Measurements from ENCODE around the gene CTCF. TPM values are rescaled to one million over a fixed set of nuclear protein-coding genes. Genes with fewer than 3 reads are reported as not detected.

The CTCF gene
- total RNA-seq, 1 donor from 2014 or later, result 43.2 TPM

- H3K27ac ChIP-seq, result no peak overlapping the region
Observed at GRCh38 chr16:67552476-67552875, 9.8 kb upstream of the CTCF start.

DNA sequence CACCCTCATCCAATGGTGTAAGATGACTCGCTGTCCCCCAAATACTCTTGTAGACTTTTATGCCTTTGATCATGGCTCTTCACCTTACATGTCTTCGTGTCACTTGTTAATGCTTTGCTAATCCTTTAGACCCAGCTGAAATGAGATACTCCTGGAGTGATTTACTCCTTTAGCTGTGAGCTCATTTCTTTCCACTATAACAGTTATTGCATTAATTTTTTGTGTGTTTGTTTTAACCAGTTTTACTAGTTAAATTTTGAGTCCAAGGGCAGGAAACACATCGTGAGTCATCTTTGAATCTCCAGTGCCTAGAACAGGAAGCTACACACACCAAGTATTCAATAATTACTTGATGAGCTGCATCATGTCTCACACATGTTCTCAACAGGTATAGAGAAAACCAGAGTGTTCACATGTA is 6.5 kb upstream of the CTCF start:
- H3K4me1 ChIP-seq, result peaks cover 30% of the 10 kb centered on the region
- no peak overlapping the region for H3K4me3 ChIP-seq
- DNase-seq (ENCODE audit: extremely low spot score in 2 of 2), result no peak
- H3K27me3 ChIP-seq, result no peaks in the 10 kb centered on the region
- intact Hi-C loops (cut with DNase I), result no loop called here
- no peaks in the 10 kb centered on the region for H3K36me3 ChIP-seq
- TF ChIP-seq POLR2AphosphoS5 (IDR thresholded peaks at IDR 0.05; ENCODE audit: insufficient read depth in 1 of 2, low read depth in 1 of 2), result no peak
- TF ChIP-seq POLR2A (IDR thresholded peaks at IDR 0.05), result no peak
- TF ChIP-seq CTCF (IDR thresholded peaks at IDR 0.05), result no peak
- H3K27ac ChIP-seq, result no peak overlapping the region
- no peaks in the 10 kb centered on the region for H3K9me3 ChIP-seq

More at GRCh38 chr16:67552476-67552875, 9.8 kb upstream of the CTCF start:
- Histone ChIP-seq H3K4me3 (no peak overlapping the region), H3K4me1 (peaks cover 35% of the 10 kb centered on the region), H3K36me3 (no peaks in the 10 kb centered on the region), H3K27me3 (no peaks in the 10 kb centered on the region), H3K9me3 (no peaks in the 10 kb centered on the region)
- no peak for TF ChIP-seq CTCF (IDR thresholded peaks at IDR 0.05)
- no peak for TF ChIP-seq POLR2AphosphoS5 (IDR thresholded peaks at IDR 0.05; ENCODE audit: insufficient read depth in 1 of 2, low read depth in 1 of 2)
- TF ChIP-seq POLR2A (IDR thresholded peaks at IDR 0.05), result no peak
- intact Hi-C loops (cut with DNase I), result no loop called here
- no peak for DNase-seq (ENCODE audit: extremely low spot score in 2 of 2)

DNA sequence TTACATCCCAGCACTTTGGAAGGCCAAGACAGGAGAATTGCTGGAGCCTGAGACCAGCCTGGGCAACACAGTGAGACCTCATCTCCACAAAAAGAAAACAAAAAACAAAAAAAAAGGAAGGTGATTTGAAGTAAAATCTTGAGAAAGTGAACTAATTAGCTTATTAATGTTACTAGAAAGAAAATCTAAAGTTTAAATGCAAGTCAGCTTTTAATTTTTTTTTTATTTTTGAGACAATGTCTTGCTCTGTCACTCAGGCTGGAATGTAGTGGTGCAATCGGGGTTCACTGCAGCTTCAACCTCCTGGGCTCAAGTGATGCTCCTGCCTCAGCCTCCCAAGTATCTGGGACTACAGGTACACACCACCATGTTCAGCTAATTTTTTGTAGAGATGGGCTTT is 3.5 kb upstream of the CTCF start:
- Histone ChIP-seq H3K36me3 (no peaks in the 10 kb centered on the region), H3K4me1 (peaks cover 22% of the 10 kb centered on the region), H3K4me3 (no peak overlapping the region), H3K27me3 (no peaks in the 10 kb centered on the region), H3K27ac (no peak overlapping the region), H3K9me3 (no peaks in the 10 kb centered on the region)
- intact Hi-C loops (cut with DNase I), result no loop called here
- TF ChIP-seq POLR2AphosphoS5 (IDR thresholded peaks at IDR 0.05; ENCODE audit: insufficient read depth in 1 of 2, low read depth in 1 of 2) (no peak), CTCF (IDR thresholded peaks at IDR 0.05) (no peak), POLR2A (IDR thresholded peaks at IDR 0.05) (no peak)
- DNase-seq (ENCODE audit: extremely low spot score in 2 of 2), result no peak

- no peaks in the 10 kb centered on the region for H3K27me3 ChIP-seq
- intact Hi-C loops (cut with DNase I), result no loop called here
- H3K36me3 ChIP-seq, result no peaks in the 10 kb centered on the region
- no peaks in the 10 kb centered on the region for H3K9me3 ChIP-seq
- peaks cover 41% of the 10 kb centered on the region for H3K4me1 ChIP-seq
- H3K27ac ChIP-seq, result peak overlapping the region; percentile 98
- H3K4me3 ChIP-seq, result no peak overlapping the region
- TF ChIP-seq POLR2A (IDR thresholded peaks at IDR 0.05) (no peak), POLR2AphosphoS5 (IDR thresholded peaks at IDR 0.05; ENCODE audit: insufficient read depth in 1 of 2, low read depth in 1 of 2) (no peak), CTCF (IDR thresholded peaks at IDR 0.05) (no peak)
- DNase-seq (ENCODE audit: extremely low spot score in 2 of 2), result no peak
Observed at GRCh38 chr16:67560827-67561342, 1.4 kb upstream of the CTCF start.

GRCh38 chr16:67561501-67561823 is 864 bp upstream of the CTCF start:
- H3K4me1 ChIP-seq, result peaks cover 41% of the 10 kb centered on the region
- no peaks in the 10 kb centered on the region for H3K9me3 ChIP-seq
- peak overlapping the region; percentile 98 for H3K27ac ChIP-seq
- DNase-seq (ENCODE audit: extremely low spot score in 2 of 2), result no peak
- H3K4me3 ChIP-seq, result peak overlapping the region; percentile 90 to 92
- TF ChIP-seq POLR2AphosphoS5 (IDR thresholded peaks at IDR 0.05; ENCODE audit: insufficient read depth in 1 of 2, low read depth in 1 of 2) (no peak), POLR2A (IDR thresholded peaks at IDR 0.05) (no peak), CTCF (IDR thresholded peaks at IDR 0.05) (no peak)
- no peaks in the 10 kb centered on the region for H3K36me3 ChIP-seq
- intact Hi-C loops (cut with DNase I), result no loop called here
- no peaks in the 10 kb centered on the region for H3K27me3 ChIP-seq
